Measurements from ENCODE around the gene ROR1. TPM values are rescaled to one million over a fixed set of nuclear protein-coding genes. Genes with fewer than 3 reads are reported as not detected.

ROR1 gene
- total and polyA plus RNA-seq, 4 experiments from 2014 or later, result not detected

- Mint-ChIP-seq H3K36me3 (peaks cover 0 to 1% of the 10 kb centered on the region in 2 donors), H3K9me3 (peaks cover 0 to 4% (median 2%) of the 10 kb centered on the region in 8 donors), H3K27ac (no peak overlapping the region), H3K4me1 (no peaks in the 10 kb centered on the region), H3K4me3 (no peak overlapping the region), H3K27me3 (peaks cover 3 to 7% of the 10 kb centered on the region in 2 donors)
- Histone ChIP-seq H3K27ac (ENCODE audit: low read depth, low read length) (no peak overlapping the region), H3K4me3 (ENCODE audit: low read length in 2 of 2) (no peak overlapping the region), H3K27me3 (ENCODE audit: insufficient read depth, low read length) (no peaks in the 10 kb centered on the region), H3K9me3 (ENCODE audit: control insufficient read depth in 1 of 2, low read length in 2 of 2) (no peaks in the 10 kb centered on the region), H3K36me3 (ENCODE audit: insufficient read depth, low read length) (no peaks in the 10 kb centered on the region), H3K4me1 (ENCODE audit: insufficient read depth, low read length) (no peaks in the 10 kb centered on the region)
- intact Hi-C loops (cut with micrococcal nuclease), result no loop called here
- CTCF ChIA-PET (ENCODE audit: partially characterized antibody), result no interaction called here
- POLR2A ChIA-PET (ENCODE audit: partially characterized antibody), result no interaction called here
- DNase-seq, result no peak
Observed at GRCh38 chr1:63759778-63760177, 14.0 kb upstream of the ROR1 start.

- POLR2A ChIA-PET (ENCODE audit: partially characterized antibody), result no interaction called here
- Histone ChIP-seq H3K27me3 (ENCODE audit: insufficient read depth, low read length) (peaks cover 1% of the 10 kb centered on the region), H3K9me3 (ENCODE audit: control insufficient read depth in 1 of 2, low read length in 2 of 2) (no peaks in the 10 kb centered on the region), H3K4me3 (ENCODE audit: low read length in 2 of 2) (no peak overlapping the region), H3K27ac (ENCODE audit: low read depth, low read length) (no peak overlapping the region), H3K36me3 (ENCODE audit: insufficient read depth, low read length) (no peaks in the 10 kb centered on the region), H3K4me1 (ENCODE audit: insufficient read depth, low read length) (peaks cover 12% of the 10 kb centered on the region)
- Mint-ChIP-seq H3K27ac (no peak overlapping the region), H3K4me1 (peaks cover 9 to 17% (median 14%) of the 10 kb centered on the region in 4 donors), H3K27me3 (peaks cover 19 to 31% of the 10 kb centered on the region in 2 donors), H3K4me3 (no peak overlapping the region), H3K36me3 (no peaks in the 10 kb centered on the region), H3K9me3 (peaks cover 0 to 3% (median 0%) of the 10 kb centered on the region in 8 donors)
- CTCF ChIA-PET (ENCODE audit: partially characterized antibody), result interaction anchor here (1.1 kb wide), 1 partner anchor 8 kb away, joined by 3 read pairs; no protein-coding TSS in a partner anchor
- intact Hi-C loops (cut with micrococcal nuclease), result no loop called here
- no peak for DNase-seq
Observed at GRCh38 chr1:63770381-63770780, 3.4 kb upstream of the ROR1 start.

- Histone ChIP-seq H3K36me3 (ENCODE audit: insufficient read depth, low read length) (no peaks in the 10 kb centered on the region), H3K9me3 (ENCODE audit: control insufficient read depth in 1 of 2, low read length in 2 of 2) (no peaks in the 10 kb centered on the region), H3K27me3 (ENCODE audit: insufficient read depth, low read length) (peaks cover 3% of the 10 kb centered on the region), H3K4me3 (ENCODE audit: low read length in 2 of 2) (no peak overlapping the region), H3K4me1 (ENCODE audit: insufficient read depth, low read length) (peaks cover 13% of the 10 kb centered on the region), H3K27ac (ENCODE audit: low read depth, low read length) (no peak overlapping the region)
- intact Hi-C loops (cut with micrococcal nuclease), result no loop called here
- Mint-ChIP-seq H3K9me3 (peaks cover 0 to 3% (median 0%) of the 10 kb centered on the region in 8 donors), H3K36me3 (no peaks in the 10 kb centered on the region), H3K27me3 (peaks cover 36 to 43% of the 10 kb centered on the region in 2 donors), H3K27ac (no peak overlapping the region), H3K4me3 (no peak overlapping the region), H3K4me1 (peaks cover 10 to 20% (median 16%) of the 10 kb centered on the region in 4 donors)
- ChIA-PET CTCF (ENCODE audit: partially characterized antibody) (no interaction called here), POLR2A (ENCODE audit: partially characterized antibody) (no interaction called here)
- DNase-seq, result no peak
Observed at GRCh38 chr1:63772201-63772600, 1.6 kb upstream of the ROR1 start.

GRCh38 chr1:63772876-63773275 lies 941 bp upstream of the ROR1 start:
- Mint-ChIP-seq H3K27ac (no peak overlapping the region), H3K27me3 (peaks cover 41 to 47% of the 10 kb centered on the region in 2 donors), H3K4me3 (peak overlapping the region; percentile 28 to 81 (median 64)), H3K4me1 (peaks cover 10 to 20% (median 16%) of the 10 kb centered on the region in 4 donors), H3K9me3 (peaks cover 0 to 3% (median 0%) of the 10 kb centered on the region in 8 donors), H3K36me3 (no peaks in the 10 kb centered on the region)
- H3K27ac ChIP-seq (ENCODE audit: low read depth, low read length), result no peak overlapping the region
- ChIA-PET POLR2A (ENCODE audit: partially characterized antibody) (no interaction called here), CTCF (ENCODE audit: partially characterized antibody) (no interaction called here)
- H3K27me3 ChIP-seq (ENCODE audit: insufficient read depth, low read length), result peaks cover 3% of the 10 kb centered on the region
- no peaks in the 10 kb centered on the region for H3K36me3 ChIP-seq (ENCODE audit: insufficient read depth, low read length)
- no peaks in the 10 kb centered on the region for H3K9me3 ChIP-seq (ENCODE audit: control insufficient read depth in 1 of 2, low read length in 2 of 2)
- no peak for DNase-seq
- H3K4me3 ChIP-seq (ENCODE audit: low read length in 2 of 2), result no peak overlapping the region
- intact Hi-C loops (cut with micrococcal nuclease), result no loop called here
- H3K4me1 ChIP-seq (ENCODE audit: insufficient read depth, low read length), result peaks cover 13% of the 10 kb centered on the region

GRCh38 chr1:63773496-63773814 lies 362 bp upstream of the ROR1 start:
- no peaks in the 10 kb centered on the region for H3K36me3 ChIP-seq (ENCODE audit: insufficient read depth, low read length)
- ChIA-PET POLR2A (ENCODE audit: partially characterized antibody) (no interaction called here), CTCF (ENCODE audit: partially characterized antibody) (no interaction called here)
- H3K27me3 ChIP-seq (ENCODE audit: insufficient read depth, low read length), result peaks cover 3% of the 10 kb centered on the region
- Mint-ChIP-seq H3K27me3 (peaks cover 43 to 46% of the 10 kb centered on the region in 2 donors), H3K36me3 (no peaks in the 10 kb centered on the region), H3K4me1 (peaks cover 10 to 20% (median 16%) of the 10 kb centered on the region in 4 donors), H3K27ac (no peak overlapping the region), H3K9me3 (peaks cover 0 to 3% (median 0%) of the 10 kb centered on the region in 8 donors), H3K4me3 (peak overlapping the region; percentile 28 to 81 (median 64))
- peaks cover 13% of the 10 kb centered on the region for H3K4me1 ChIP-seq (ENCODE audit: insufficient read depth, low read length)
- H3K27ac ChIP-seq (ENCODE audit: low read depth, low read length), result no peak overlapping the region
- H3K4me3 ChIP-seq (ENCODE audit: low read length in 2 of 2), result no peak overlapping the region
- intact Hi-C loops (cut with micrococcal nuclease), result no loop called here
- no peak for DNase-seq
- H3K9me3 ChIP-seq (ENCODE audit: control insufficient read depth in 1 of 2, low read length in 2 of 2), result no peaks in the 10 kb centered on the region

GRCh38 chr1:63774617-63775417 lies 1.0 kb downstream of the ROR1 start:
- peaks cover 3% of the 10 kb centered on the region for H3K27me3 ChIP-seq (ENCODE audit: insufficient read depth, low read length)
- no peak overlapping the region for H3K27ac ChIP-seq (ENCODE audit: low read depth, low read length)
- no peak overlapping the region for H3K4me3 ChIP-seq (ENCODE audit: low read length in 2 of 2)
- Mint-ChIP-seq H3K27me3 (peaks cover 47 to 49% of the 10 kb centered on the region in 2 donors), H3K4me3 (peak overlapping the region; percentile 7 to 84 (median 66)), H3K9me3 (peaks cover 0 to 3% (median 0%) of the 10 kb centered on the region in 8 donors), H3K27ac (no peak overlapping the region), H3K4me1 (peaks cover 10 to 20% (median 16%) of the 10 kb centered on the region in 4 donors), H3K36me3 (no peaks in the 10 kb centered on the region)
- H3K4me1 ChIP-seq (ENCODE audit: insufficient read depth, low read length), result peaks cover 13% of the 10 kb centered on the region
- no peaks in the 10 kb centered on the region for H3K36me3 ChIP-seq (ENCODE audit: insufficient read depth, low read length)
- ChIA-PET CTCF (ENCODE audit: partially characterized antibody) (interaction anchor here (1.1 kb wide), 1 partner anchor 15 kb away, joined by 3 read pairs; no protein-coding TSS in a partner anchor), POLR2A (ENCODE audit: partially characterized antibody) (no interaction called here)
- no peaks in the 10 kb centered on the region for H3K9me3 ChIP-seq (ENCODE audit: control insufficient read depth in 1 of 2, low read length in 2 of 2)
- intact Hi-C loops (cut with micrococcal nuclease), result no loop called here
- DNase-seq, result peak in 1 of 5 donors; percentile 6

GRCh38 chr1:63775418-63776127 lies 1.8 kb downstream of the ROR1 start:
- intact Hi-C loops (cut with micrococcal nuclease), result no loop called here
- no peaks in the 10 kb centered on the region for H3K36me3 Mint-ChIP-seq
- peaks cover 3% of the 10 kb centered on the region for H3K27me3 ChIP-seq (ENCODE audit: insufficient read depth, low read length)

More at GRCh38 chr1:63775418-63776127, 1.8 kb downstream of the ROR1 start:
- Histone ChIP-seq H3K36me3 (ENCODE audit: insufficient read depth, low read length) (no peaks in the 10 kb centered on the region), H3K4me3 (ENCODE audit: low read length in 2 of 2) (no peak overlapping the region), H3K27ac (ENCODE audit: low read depth, low read length) (no peak overlapping the region), H3K9me3 (ENCODE audit: control insufficient read depth in 1 of 2, low read length in 2 of 2) (no peaks in the 10 kb centered on the region), H3K4me1 (ENCODE audit: insufficient read depth, low read length) (peaks cover 13% of the 10 kb centered on the region)
- no peak for DNase-seq
- peaks cover 10 to 20% (median 16%) of the 10 kb centered on the region in 4 donors for H3K4me1 Mint-ChIP-seq
- H3K4me3 Mint-ChIP-seq, result peak overlapping the region in 6 of 8 donors; percentile 39 to 84 (median 66)
- H3K27me3 Mint-ChIP-seq, result peaks cover 41 to 49% of the 10 kb centered on the region in 2 donors
- peaks cover 0 to 3% (median 0%) of the 10 kb centered on the region in 8 donors for H3K9me3 Mint-ChIP-seq
- CTCF ChIA-PET (ENCODE audit: partially characterized antibody), result interaction anchor here (1.1 kb wide), 1 partner anchor 14 kb away, joined by 3 read pairs; no protein-coding TSS in a partner anchor
- no peak overlapping the region for H3K27ac Mint-ChIP-seq
- POLR2A ChIA-PET (ENCODE audit: partially characterized antibody), result no interaction called here

All from CD4-positive, alpha-beta memory T cell (primary cell).